ENCODE results near the gene PLVAP. TPM values are rescaled to one million over a fixed set of nuclear protein-coding genes. Genes with fewer than 3 reads are reported as not detected.

PLVAP gene, protein sequence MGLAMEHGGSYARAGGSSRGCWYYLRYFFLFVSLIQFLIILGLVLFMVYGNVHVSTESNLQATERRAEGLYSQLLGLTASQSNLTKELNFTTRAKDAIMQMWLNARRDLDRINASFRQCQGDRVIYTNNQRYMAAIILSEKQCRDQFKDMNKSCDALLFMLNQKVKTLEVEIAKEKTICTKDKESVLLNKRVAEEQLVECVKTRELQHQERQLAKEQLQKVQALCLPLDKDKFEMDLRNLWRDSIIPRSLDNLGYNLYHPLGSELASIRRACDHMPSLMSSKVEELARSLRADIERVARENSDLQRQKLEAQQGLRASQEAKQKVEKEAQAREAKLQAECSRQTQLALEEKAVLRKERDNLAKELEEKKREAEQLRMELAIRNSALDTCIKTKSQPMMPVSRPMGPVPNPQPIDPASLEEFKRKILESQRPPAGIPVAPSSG
- 0.14 TPM for polyA plus RNA-seq (2013, experiment 1 of 2; ENCODE audit: insufficient read length)
- 2.9 TPM for polyA plus RNA-seq (2013, experiment 2 of 2; ENCODE audit: insufficient read length)

DNA sequence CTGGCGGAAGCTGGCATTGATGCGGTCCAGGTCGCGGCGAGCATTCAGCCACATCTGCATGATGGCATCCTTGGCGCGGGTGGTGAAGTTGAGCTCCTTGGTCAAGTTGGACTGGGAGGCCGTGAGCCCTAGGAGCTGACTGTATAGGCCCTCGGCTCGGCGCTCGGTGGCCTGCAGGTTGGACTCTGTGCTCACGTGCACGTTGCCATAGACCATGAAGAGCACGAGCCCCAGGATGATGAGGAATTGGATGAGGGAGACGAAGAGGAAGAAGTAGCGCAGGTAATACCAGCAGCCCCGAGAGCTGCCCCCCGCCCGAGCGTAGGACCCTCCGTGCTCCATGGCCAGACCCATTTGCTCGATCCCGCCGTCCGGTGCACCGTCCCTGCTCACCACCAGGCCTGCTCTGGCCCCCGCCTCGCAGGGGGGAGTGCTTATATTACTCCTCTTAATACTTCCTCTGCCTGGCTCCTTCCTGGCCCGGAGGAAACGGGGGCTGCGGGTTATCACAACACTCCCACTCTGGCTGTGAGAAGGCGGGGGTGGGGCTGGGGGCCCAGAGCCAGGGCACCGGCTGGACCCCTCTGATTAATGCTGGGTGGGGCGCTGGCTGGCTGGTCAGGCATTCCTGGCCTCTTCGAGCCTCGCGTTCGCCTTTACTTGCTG, at the start of gene PLVAP:
Gene PLVAP, minus strand, starts transcription at position 408 of the 666 bp plus-strand sequence. Its CDS starts 54 bp downstream, at position 354.
- no peak for DNase-seq

DNA sequence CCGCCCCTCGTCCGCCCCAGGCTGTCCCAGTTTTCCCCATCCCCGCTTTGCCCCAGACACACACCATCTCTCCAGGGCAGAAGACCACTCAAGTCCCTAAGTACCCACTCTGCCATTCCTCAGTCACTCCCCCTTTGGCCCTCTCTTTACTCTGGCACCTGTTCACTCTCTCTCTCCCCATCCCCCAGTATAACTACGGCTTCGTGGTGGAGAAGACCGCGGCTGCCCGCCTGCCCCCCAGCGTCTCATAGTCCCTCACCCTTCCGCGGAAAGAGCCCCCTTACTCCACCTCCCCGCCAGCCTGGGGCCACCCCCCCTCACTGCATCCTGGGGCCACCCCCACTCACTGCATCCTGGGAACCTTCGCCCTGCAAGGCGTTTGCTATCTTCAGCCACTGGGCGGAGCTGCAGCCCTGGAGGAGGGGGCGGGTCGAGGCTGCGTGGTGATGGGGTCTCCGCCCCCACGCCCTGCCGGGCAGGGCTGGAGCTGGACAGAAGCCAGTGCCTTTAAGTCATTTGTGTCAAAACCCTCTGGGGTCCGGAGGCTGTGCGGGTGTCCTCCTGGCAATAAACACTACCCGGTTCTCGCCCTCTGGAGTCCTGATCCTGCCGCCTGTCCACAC, 47.7 kb upstream of the PLVAP start:
- DNase-seq = peak; percentile 53

DNA sequence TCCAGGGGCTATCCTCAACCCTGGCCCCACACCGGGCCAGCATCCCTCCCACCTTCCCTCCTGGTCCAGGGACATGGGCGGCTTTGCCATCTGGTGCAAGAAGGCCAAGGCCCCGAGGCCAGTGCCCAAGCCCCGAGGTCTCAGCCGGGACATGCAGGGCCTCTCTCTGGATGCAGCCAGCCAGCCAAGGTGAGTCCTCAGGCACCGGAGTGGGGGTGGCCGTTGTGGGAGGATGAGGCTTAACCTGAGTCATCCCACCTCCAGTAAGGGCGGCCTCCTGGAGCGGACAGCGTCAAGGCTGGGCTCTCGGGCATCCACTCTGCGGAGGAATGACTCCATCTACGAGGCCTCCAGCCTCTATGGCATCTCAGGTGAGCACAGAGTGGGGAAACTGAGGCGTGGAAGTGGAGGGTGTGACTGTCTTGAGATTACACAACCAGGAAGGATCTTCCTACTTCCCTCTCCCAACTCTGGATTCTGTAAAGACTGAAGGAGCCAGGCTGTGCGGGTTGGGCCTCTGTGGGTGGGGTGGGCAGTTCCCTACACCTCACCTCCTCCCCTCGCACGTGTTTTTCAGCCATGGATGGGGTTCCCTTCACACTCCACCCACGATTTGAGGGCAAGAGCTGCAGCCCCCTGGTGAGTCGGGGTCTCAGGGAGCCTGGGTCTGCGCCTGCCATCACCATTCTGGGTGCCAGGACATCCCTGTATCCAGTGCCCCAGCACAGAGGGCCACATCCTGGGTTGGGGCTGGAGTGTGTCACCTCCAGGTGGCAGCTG, 46.5 kb upstream of the PLVAP start:
- no peak for DNase-seq

DNA sequence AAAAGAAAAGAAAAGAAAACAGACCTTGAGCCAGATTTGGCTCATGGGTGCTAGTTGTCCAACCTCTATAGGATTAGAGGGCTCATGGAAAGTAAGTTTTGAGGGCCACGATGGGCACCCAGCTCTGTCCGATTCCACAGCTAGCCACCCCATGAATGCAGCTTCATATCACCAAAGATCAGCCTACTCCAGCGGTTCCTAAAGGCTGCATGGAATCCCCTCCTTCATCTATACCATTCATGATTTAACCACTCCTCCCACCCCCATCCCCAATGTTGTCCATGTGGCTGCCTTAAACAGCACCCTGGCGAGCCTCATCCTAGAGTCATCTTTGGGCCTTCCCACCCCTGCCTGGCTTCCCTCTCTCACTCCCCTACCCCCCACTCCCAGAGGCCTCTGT, 44.8 kb upstream of the PLVAP start:
- no peak for DNase-seq

DNA sequence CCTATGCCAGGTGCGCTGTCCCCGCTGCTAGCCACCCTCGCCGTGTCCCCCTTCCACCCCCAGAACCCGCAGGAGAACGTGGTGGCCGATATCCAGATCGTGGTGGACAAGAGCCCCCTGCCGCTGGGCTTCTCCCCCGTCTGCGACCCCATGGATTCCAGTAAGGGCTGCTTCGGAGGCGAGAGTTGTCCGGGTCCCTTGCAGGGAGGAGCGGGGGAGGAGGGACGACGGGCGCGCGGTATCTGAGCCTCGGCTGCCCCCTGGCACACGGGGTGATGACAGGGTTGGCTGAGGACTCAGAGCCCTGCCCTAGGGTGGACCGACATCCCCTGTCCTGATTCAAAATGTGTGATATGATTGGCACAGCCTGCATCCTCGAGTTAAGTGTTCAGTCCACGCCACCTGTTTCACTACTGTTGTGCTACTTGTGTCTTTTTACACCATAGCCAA, 43.4 kb upstream of the PLVAP start:
- DNase-seq = peak; percentile 22

DNA sequence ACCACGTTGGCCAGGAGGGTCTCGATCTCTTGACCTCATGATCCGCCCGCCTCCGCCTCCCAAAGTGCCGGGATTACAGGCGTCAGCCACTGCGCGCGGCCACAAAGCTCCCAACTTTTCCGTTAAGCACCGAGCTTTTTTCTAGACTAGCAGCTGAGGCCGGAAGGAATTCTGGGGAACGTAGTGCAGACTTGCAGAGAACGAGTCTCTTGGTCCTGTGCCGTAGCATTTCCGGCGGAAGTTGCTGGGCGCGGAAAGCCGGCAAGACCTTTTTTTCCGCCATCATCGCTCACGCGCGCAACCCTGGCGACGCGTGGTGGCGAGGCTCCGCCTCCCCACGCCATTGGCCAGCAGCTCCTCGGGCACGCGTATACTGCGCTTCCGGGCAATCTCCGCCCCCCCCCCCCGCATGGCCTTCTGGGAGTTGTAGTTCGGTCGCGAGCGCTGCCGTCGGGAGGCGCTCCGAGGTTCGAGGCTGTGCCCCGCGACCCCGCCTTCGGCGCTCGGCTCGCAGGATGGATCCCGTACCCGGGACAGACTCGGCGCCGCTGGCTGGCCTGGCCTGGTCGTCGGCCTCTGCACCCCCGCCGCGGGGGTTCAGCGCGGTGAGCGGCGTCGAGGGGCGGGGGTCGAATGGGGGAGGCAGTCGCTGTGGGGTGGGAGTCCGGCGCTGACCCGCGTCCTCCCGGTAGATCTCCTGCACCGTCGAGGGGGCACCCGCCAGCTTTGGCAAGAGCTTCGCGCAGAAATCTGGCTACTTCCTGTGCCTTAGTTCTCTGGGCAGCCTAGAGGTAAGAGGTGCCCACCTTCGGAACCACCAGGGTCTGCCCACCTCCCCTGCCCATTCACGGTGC, 42.7 kb upstream of the PLVAP start, which contains the start of gene MVB12A:
Gene MVB12A, plus strand, starts transcription at position 427 of the 854 bp plus-strand sequence. Its CDS starts 89 bp downstream, at position 516.
- peak; percentile 100 for DNase-seq

DNA sequence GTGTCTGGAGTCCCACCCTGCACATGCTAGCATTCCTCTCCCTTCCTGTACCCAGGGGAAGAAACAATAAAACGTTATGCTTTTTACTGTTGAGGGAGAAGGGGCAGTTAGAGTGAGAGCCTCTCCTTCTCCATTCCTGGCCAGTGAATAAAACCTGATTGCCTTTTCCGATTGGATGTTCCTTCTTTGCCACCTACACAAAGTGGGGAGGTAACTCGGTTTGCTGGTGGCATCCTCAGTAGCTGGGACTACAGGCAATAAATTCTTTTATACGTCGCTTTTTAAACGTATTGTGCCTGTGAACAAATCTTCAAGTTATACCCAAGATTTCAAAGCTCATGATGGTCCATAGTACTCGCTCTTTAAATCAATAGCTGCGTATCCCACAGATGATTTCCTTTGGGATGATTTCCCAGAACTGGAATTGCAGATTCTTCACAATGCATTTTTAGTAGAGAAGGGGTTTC, 42.0 kb upstream of the PLVAP start:
- no peak for DNase-seq

DNA sequence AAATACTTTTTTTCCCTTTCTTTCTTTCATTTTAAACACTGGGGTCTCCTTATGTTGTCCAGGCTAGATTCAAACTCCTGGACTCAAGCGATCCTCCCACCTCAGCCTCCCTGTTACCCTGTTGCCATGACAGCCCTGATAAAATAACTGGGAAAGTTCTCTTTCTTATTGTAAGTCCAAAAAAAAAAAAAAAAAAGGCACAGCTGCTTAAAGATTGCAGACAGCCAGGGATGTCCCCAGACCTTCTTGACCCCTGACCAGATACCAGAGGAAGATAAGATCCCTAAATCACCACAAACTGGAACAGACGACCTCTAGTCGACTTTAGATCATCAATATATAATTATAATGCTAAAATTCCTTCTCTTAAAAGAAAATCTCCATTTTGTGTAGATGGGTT, 41.6 kb upstream of the PLVAP start:
- no peak for DNase-seq

DNA sequence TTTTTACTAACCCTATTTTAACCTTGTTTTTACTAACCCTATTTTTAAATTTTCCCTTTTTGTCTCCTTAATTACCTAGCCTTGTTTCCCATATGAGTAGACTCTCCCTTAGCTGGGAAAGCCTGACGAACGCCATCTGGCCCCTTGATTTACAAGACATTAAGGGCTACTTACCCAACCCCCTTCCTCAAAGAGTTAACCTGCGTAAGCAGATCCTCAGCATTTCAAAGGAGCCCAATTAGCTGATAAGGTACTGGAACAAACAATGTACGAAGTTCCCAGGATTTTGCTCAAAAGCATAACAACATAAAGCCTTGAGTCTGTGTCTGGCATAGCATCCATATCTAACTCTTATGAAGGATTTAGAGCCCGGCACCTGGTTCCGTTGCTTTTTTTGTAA, 38.0 kb upstream of the PLVAP start:
- no peak for DNase-seq

DNA sequence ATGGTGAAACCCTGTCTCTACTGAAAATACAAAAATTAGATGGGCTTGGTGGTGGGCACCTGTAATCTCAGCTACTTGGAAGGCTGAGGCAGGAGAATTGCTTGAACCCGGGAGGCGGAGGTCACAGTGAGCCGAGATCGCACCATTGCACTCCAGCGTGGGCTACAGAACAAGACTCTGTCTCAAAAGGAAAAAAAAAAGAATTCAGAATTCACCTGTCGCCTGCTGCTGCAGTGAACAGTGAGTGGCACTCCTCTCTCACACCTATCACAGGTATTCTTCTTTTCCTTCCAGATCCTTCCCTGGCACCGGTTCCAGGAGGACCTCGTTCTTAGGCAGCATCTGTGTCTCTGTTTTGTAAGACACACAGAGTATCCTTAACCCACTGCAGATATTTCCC, 37.0 kb upstream of the PLVAP start:
- DNase-seq = no peak

DNA sequence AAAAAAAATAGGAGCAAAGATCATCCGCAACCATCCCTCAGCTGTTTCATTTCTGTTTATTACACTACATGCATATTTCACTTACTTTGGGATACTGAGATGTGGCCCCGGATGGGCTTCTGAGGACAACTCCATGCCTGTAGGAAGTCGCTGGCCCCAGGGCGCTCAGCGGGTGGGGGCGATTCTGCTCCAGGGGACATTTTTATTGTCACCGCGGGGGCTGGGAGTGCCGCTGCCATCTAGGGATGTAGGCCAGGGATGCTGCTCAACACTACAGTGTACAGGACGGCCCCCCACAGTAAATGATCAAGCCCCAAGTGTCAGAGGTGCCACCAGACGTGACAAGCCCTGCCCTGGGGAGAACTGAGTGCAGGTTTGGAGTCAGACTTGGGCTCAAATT, 34.7 kb upstream of the PLVAP start:
- DNase-seq = no peak

DNA sequence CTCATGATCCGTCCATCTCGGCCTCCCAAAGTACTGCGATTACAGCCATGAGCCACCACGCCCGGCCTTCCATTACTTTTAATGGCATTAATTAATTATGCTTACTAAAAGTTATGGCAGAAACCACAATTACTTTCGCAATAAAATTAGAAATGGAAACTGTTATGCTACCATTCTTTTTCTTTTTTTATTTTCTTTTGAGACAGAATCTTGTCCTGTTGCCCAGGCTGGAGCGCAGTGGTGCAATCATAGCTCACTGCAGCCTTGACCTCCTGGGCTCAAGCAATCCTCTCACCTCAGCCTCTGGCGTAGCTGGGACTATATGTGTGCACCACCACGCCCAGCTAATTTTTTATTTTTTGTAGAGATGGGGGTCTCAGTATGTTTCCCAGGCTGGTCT, 32.8 kb upstream of the PLVAP start:
- no peak for DNase-seq

DNA sequence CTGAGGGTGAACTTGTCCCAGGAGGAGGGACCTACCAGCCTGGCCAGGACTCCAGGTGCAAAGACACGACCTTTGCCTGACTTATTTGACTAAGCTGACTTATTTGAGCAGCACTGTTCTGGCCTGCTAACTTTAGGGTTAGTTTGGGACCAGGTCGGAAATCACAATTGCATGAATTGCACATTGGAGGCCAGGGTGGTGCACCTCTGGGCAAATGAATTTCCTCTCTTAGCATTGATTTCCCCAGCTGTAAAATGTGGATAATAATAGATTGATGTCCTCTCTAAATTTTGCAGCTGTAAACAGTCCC, 29.7 kb upstream of the PLVAP start:
- no peak for DNase-seq

DNA sequence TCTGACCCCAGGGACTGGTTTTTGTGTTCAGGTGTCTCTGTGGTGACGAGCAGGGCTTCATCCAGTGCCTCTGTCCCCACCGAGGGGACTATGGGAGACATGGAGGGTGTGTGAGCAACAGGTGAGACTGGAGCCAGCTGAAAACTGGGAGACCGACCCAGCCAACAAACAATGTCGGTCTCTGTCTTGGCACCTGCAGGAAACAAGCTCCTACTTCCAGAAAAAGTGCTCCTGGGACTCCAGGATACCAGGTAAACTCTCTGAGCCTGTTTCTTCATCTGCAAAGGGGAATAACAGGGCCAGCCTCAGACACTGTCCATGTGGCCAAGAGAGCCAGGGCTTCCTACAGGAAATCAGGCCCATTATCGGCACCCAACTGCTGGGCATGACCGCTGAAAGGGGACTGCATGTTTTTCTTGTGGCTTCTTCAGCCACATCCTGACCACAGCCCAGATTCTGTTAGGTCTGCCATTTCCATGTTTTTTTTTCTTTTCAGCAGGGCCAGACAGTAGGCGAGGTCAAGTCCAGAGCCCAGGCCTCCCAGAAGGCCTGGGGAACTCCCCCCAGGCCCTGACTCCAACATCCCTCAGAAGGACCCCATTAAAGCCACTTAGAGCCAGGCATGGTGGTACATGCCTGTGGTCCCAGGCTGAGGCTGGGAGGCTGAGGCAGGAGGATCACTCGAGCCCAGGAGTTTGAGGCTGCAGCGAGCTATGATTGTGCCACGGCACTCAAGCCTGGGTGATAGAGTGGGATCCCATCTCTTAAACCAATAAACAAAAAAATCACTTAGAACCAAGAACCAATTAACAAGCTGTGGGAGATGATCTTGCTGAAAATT, 29.1 kb upstream of the PLVAP start:
- peak; percentile 50 for DNase-seq

DNA sequence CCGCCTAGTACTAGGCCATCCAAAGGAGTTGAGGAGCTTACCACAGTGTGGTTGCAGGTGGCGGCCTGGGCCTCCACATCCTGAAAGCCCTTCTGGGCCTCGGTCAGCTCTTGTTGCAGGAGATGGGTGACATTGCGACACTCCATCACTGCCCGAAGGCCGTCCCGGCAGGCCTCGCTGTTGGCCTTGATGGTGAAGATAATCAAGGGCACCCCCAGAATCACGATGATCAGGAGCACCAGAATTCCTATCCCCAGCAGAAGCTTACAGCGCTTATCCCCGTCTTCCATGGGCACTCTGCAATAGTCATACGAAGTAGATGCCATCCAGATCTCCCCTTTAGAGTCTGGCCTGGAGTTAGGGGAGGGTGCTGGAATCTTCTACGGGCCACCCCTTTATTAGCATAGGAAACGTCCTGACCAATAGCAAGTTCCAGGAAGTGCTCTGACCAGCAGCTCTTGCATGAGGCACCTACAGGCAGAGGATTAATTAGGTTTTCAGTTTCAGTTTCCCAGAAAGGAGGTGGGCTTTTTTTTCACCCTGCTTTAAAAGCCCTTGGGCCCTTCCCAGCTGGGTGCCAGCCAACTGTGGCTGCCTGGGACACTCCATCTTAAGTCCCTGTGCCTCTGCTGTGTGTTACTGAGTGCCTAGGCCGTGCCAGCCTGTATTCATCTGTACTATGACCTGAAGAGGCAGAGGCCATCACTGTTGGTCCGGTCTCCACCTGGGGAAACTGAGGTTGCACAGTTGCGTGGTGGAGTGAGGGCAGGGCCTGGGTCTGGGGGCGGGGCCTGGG, 28.3 kb upstream of the PLVAP start, which contains the start of gene BST2:
Gene BST2, minus strand, starts transcription at position 381 of the 796 bp plus-strand sequence. Its CDS starts 55 bp downstream, at position 326.
- peak; percentile 25 for DNase-seq

DNA sequence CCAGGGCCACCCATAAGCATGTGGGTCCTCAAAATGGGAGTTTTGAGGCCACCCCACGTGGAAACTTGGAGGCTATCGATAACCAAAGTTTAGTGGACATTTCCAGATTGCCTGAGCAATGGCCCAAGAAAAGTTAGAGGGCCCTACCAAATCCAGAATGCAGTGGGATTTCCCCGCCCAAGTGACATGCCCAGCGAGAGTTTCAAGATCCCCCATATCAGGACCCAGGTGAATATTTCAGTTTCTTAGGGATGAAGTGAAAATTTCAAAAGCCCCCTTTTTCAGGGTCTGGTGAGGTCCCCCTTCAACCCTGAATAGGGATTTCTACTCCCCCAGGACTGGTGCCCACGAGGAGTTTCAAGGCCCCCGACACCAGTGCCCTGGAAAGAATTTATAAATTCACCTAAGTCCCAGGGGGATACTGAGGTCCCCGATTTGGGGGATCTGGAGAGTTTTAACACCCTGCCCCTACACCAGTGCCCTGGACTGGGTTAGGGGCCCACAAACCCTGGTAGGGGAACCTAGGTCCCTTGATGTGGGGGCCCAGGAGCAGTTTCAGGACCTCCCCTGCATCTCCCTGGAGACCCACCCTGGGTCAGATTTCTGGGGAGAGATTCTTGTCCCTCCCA, 27.6 kb upstream of the PLVAP start:
- DNase-seq = no peak

DNA sequence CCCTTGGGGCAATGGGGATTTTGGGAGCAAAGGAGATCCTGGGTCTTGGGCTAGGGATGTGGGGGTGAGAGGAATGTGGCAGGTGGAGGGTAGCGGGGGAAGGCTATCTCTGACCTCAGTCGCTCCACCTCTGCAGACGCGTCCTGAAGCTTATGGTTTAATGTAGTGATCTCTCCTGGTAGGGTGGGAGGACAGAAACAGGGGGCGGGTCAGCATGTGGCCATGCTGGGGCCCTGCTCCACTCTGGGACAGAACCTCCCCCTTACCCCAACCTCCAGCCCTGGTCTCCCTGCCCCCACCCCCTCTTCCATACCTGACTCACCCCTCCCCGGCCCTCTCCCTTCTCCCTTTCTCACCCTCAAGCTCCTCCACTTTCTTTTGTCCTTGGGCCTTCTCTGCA, 26.9 kb upstream of the PLVAP start:
- no peak for DNase-seq

DNA sequence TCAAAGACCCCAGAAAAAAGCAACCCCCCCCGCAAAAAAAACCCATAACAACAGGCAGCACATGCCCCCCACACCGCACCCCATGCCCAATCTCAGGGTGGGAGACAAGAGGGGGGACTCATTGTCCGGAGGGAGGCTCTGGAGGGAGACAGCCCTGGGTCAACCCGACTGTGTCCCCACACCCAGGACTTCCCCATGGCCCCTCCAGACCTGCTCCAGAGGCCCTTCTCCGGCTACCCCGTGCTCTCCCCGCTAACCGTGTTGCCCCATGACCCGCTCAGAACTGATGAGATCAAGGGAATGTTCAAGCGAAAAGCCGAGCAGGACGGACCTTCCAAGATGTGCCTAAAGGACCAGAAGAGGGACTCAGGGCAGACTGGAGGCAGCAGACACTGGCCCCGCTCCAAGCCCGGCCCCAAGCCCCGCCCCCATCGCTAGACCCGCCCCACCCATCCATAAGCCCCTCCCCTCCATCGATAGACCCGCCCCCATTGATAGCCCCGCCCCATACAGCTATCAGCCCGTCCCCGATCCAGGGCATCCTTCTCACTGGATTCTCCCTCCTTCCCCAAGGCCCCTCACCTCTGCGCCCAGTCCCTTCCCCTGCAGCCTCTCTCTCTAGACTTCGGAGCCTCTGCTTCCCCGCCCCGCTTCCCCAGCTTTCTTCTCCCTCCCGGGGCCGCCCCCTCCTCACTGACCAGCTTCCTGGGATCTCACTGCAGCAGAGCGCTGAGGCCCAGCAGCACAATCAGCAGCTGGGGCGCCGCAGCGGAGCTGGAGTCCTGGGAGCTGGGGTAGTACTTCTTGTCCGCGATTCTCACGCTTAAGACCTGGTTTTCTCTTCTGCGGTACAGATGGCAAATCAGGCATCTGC, 26.1 kb upstream of the PLVAP start:
- DNase-seq = peak; percentile 12

Measured in fibroblast of skin of scalp (primary cell).